Fibroblast of the aortic adventitia (primary cell): ENCODE measurements around the gene RRBP1. TPM values are rescaled to one million over a fixed set of nuclear protein-coding genes. Genes with fewer than 3 reads are reported as not detected.
"Not testable (repeated sequence)": the region's sequence is repeated elsewhere in the genome, so short reads cannot be mapped to it uniquely, and the experiment has no call there.

Experiments used
- DNase-seq: peaks from one replicate; pipeline ENCODE4 v3.0.0-alpha.2; 2010; ENCODE audit warnings: low read depth
- H3K4me3 ChIP-seq: 2 replicates; pipeline ENCODE4 v1.5.1; 2011; ENCODE audit warnings: low read depth, mild to moderate bottlenecking, control low read depth, low read length, moderate library complexity
- total RNA-seq: library from RNA; depleted of rRNA; stranded (reverse); fragments of >200 nt; gene quantifications from 2 replicates; pipeline ENCODE4 v1.2.3, GENCODE V29; 2012; ENCODE audit warnings: low replicate concordance
- TF ChIP-seq, protein P1 (sequence below): IDR thresholded peaks from 2 replicates; pipeline ENCODE4 v1.5.1; 2011; ENCODE audit warnings: mild to moderate bottlenecking, low read length, control low read depth, inconsistent platforms; ENCODE audit not compliant: insufficient read depth

The RRBP1 gene
- total RNA-seq, 1 donor = 95.5 TPM

DNA sequence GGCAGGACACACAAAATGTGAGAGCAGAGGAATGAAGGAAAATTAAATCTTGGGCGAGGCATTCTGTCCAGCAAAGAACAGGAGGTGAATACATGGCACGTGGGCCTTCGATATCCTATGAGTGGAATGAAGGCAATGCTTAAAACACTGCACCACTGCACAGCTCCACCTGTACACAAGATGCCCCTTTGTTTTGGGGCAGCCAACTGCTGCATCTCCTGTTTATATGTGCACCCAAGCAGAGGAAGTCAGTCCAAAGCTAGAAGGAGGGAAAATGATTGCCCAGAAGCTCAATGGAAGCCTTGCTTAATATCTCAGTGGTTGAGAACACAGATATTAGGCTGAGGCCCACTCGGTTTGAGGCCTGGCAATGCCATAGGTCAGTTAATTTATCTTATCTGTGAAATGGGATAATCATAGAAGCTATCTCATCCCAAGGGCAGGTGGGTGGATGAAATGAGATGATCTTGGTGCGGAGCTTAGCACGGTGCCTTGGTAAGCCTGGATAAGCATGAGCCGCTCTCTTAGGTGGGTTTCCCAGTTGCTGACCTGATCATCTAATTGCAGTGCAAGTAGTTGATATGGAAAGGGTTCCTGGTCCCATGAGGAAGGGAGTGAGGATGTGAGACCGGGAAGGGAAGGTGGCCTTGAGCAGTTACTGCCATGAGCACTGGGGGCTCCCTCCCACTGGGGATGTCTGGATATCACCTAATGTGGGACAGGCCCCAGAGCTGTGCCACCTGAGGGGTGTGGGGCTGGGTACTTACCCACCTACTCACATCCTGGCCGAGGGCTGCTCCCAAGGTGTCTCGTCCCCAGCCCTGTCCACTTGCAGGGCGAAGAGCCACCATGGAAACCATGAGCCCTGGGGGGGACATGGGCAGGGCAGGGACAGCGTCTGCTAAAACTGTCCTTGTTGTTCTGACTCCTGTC is 27.6 kb upstream of the RRBP1 start:
- no peak overlapping the region for H3K4me3 ChIP-seq
- no peak for DNase-seq
- TF ChIP-seq, protein P1, sequence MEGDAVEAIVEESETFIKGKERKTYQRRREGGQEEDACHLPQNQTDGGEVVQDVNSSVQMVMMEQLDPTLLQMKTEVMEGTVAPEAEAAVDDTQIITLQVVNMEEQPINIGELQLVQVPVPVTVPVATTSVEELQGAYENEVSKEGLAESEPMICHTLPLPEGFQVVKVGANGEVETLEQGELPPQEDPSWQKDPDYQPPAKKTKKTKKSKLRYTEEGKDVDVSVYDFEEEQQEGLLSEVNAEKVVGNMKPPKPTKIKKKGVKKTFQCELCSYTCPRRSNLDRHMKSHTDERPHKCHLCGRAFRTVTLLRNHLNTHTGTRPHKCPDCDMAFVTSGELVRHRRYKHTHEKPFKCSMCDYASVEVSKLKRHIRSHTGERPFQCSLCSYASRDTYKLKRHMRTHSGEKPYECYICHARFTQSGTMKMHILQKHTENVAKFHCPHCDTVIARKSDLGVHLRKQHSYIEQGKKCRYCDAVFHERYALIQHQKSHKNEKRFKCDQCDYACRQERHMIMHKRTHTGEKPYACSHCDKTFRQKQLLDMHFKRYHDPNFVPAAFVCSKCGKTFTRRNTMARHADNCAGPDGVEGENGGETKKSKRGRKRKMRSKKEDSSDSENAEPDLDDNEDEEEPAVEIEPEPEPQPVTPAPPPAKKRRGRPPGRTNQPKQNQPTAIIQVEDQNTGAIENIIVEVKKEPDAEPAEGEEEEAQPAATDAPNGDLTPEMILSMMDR = no peak

DNA sequence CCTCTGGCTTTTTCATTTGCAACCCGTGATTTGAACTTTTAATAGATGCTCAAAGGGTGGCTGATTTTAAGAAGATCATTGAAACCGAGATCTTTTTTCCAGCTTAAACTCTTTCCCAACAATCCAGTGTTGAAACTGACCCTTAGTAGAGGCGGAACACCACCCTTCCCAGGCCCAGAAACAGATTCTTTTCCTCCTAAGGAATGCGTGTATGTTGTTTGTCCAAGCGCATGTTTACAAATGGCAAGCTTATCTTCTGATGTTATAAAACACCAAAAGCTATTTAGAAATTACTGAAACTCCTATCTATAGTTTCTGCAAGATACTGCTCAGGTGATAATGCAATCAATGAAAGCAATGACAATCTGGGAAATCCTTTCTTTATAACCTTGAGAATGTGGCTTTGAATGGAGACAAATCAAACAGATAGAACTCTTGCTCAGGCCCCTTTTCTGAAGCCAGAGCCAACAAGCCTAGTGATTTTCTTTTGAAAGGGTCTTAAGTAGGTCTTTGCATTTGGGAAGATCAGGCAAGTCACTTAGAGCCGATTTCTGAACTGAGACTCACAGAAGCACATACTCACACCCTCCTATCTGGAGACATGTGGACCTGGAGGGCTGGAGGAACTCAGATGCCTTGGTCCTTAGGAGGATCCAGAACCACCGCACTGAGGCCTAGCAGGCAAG is 26.8 kb upstream of the RRBP1 start:
- no peak for DNase-seq
- TF ChIP-seq, protein P1 = no peak
- H3K4me3 ChIP-seq = no peak overlapping the region

DNA sequence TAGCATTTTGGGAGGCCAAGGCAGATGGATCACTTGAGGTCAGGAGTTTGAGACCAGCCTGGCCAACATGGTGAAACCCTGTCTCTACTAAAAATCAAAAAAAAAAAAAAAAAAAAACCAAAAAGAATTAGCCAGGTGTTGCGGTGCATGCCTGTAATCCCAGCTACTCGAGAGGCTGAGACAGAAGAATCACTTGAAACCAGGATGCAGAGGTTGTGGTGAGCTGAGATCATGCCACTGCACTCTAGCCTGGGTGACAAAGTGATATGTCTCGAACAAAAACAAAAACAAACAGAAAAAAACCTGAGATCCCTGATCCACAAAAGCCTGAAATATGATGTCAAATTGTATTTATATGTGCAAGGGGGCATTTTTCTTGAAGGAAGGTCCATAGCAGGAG is 25.9 kb upstream of the RRBP1 start:
- H3K4me3 ChIP-seq, DNase-seq: not testable (repeated sequence)

DNA sequence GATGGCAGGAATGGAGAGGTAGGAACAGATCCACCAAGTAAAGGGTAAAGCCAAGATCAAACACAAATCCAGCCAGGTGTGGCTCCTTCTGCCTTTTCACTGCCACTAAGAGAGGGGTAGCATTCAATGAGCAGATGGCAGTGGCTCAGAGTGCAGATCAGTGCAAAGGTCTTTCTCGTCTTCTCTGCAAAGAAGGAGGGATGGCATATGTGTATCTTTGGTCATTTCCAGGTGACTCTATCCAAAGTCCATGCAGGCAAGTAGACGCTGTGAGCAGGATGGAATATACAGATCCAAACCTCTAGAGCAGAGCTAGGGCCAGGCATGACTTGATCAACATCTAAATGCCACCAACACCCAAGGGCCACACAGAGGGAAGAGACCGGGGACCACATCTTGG is 24.6 kb upstream of the RRBP1 start:
- DNase-seq = no peak
- TF ChIP-seq, protein P1 = no peak
- H3K4me3 ChIP-seq = no peak overlapping the region

DNA sequence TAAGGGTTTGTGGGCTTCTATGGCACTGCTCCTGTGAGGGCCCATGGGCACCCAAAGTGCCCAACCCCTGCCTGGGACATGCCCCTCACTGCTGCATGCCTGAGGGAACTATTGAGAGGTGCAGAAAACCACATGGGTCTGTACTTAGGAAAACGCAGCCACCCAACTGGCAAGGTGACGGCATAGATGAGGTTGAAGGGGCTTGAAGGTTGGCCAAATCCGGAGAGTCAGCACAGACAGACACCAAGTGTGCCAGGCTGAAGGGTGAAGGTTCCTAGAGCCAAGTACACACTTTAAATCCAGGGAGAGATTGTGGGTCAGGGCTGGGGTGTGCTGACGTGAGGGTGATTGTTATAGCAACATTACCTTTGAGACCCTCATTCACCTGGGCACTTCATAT is 23.9 kb upstream of the RRBP1 start:
- TF ChIP-seq, protein P1 = no peak
- H3K4me3 ChIP-seq = no peak overlapping the region
- no peak for DNase-seq

DNA sequence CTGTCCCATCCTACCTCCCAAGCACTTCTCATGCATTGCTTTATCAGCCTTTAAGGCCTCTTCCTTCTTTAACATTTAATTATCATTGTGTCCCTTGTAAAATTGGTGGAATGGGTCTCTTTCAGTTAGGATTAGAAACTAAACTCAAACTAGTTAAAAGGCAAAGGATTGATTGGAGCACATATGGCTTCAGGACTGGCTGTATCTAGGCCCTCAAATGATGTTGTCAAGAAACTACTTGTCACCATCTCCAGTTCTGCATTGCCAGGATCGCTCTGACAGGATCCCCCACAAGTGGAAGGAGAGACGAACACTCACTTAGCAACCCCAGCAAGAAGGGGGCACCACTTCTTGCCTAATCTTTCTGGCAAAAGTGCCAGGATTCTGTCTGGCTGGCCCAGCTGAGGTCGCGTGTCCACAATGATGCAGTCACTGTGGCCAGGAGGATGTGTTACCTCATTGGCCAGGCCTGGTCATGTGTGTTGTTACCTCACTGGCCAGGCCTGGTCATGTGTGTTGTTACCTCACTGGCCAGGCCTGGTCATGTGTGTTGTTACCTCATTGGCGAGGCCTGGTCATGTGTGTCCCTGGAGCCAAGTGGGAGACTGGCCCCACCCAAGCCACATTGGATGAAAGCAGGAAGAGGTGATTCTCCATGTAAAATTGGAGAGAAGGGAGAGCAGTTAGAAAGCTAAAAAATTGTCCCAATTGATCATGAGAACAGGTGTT is 22.7 kb upstream of the RRBP1 start:
- no peak for DNase-seq
- no peak overlapping the region for H3K4me3 ChIP-seq
- TF ChIP-seq, protein P1 = no peak

DNA sequence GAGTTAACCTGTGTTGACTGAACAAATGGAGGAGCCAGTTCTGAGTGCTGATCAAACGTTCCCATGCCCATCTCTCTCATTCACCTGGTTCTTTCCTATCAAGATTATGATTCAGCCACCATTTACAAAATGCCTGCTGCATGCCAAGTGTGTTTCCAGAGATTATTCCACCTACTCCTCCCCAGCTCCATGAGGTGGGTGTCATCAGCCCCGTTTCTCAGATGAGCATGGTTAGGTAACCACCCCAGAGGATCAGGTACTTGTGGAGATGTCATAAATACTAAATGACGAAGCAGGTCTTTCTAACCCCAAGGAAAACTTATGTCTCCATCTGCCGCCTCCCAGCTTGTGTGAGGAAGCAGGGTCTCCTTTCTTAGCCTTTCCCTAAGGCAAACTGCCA is 19.8 kb upstream of the RRBP1 start:
- TF ChIP-seq, protein P1 = no peak
- no peak for DNase-seq
- H3K4me3 ChIP-seq = no peak overlapping the region
